ENCODE measurements around the gene PHC2.

GRCh38 chr1:33274446-33274845 lies 156.4 kb downstream of the PHC2 start:
- TF ChIP-seq CTCF (IDR thresholded peaks at IDR 0.05; ENCODE audit: insufficient read depth, low read length, poor library complexity, severe bottlenecking), result no peak
- TF ChIP-seq EZH2phosphoT487 (conservative IDR thresholded peaks at IDR 0.05; ENCODE audit: low read length), result no peak
